ENCODE results near the gene LMO2.

GRCh38 chr11:33859306-33859705 lies 32.6 kb downstream of the LMO2 start:
- TF ChIP-seq CTCF (IDR thresholded peaks at IDR 0.05; ENCODE audit: low read length) (no peak), EZH2phosphoT487 (IDR thresholded peaks at IDR 0.05; ENCODE audit: low read length) (no peak), EZH2 (optimal IDR thresholded peaks at IDR 0.05; ENCODE audit: low read depth, low read length) (no peak)

Measured in MM.1S (cell line).